SH-SY5Y (cell line): ENCODE data around the gene SHISA6.

ENCODE experiments used
- GATA2 ChIP-seq: IDR thresholded peaks from 2 replicates; pipeline ENCODE4 v1.6.1; 2011; ENCODE audit warnings: mild to moderate bottlenecking, low read depth, low read length
- GATA3 ChIP-seq: IDR thresholded peaks from 2 replicates; pipeline ENCODE4 v1.6.1; 2011; ENCODE audit warnings: low read depth, mild to moderate bottlenecking, low read length, moderate library complexity

The SHISA6 gene

GRCh38 chr17:11384131-11384530 lies 143.1 kb downstream of the SHISA6 start:
- no peak for TF ChIP-seq GATA3
- TF ChIP-seq GATA2, result no peak

- no peak for TF ChIP-seq GATA2
- TF ChIP-seq GATA3, result no peak
Measured at GRCh38 chr17:11387610-11388009, 146.6 kb downstream of the SHISA6 start.

GRCh38 chr17:11388054-11388453 lies 147.0 kb downstream of the SHISA6 start:
- TF ChIP-seq GATA3 (no peak), GATA2 (no peak)

GRCh38 chr17:11389583-11389982 lies 148.6 kb downstream of the SHISA6 start:
- no peak for TF ChIP-seq GATA2

GRCh38 chr17:11391134-11391533 lies 150.1 kb downstream of the SHISA6 start:
- no peak for TF ChIP-seq GATA3
- TF ChIP-seq GATA2, result no peak

- TF ChIP-seq GATA3, result no peak
- TF ChIP-seq GATA2, result no peak
Measured at GRCh38 chr17:11404431-11405276, 163.6 kb downstream of the SHISA6 start.

GRCh38 chr17:11406716-11407115 lies 165.7 kb downstream of the SHISA6 start:
- TF ChIP-seq GATA3 (no peak), GATA2 (no peak)

GRCh38 chr17:11412654-11413053 lies 171.6 kb downstream of the SHISA6 start:
- TF ChIP-seq GATA2 (no peak), GATA3 (no peak)

- TF ChIP-seq GATA2 (no peak), GATA3 (no peak)
Measured at GRCh38 chr17:11418342-11418741, 177.3 kb downstream of the SHISA6 start.

- TF ChIP-seq GATA3, result no peak
- no peak for TF ChIP-seq GATA2
Measured at GRCh38 chr17:11430751-11431150, 189.7 kb downstream of the SHISA6 start.

GRCh38 chr17:11438673-11439072 lies 197.7 kb downstream of the SHISA6 start:
- TF ChIP-seq GATA3 (no peak), GATA2 (no peak)

- TF ChIP-seq GATA3, result no peak
- TF ChIP-seq GATA2, result no peak
Measured at GRCh38 chr17:11441004-11441403, 200.0 kb downstream of the SHISA6 start.

- TF ChIP-seq GATA3, result no peak
- TF ChIP-seq GATA2, result no peak
Measured at GRCh38 chr17:11446316-11446715, 205.3 kb downstream of the SHISA6 start.

GRCh38 chr17:11454096-11454495 lies 213.1 kb downstream of the SHISA6 start:
- no peak for TF ChIP-seq GATA2
- no peak for TF ChIP-seq GATA3

- no peak for TF ChIP-seq GATA2
- no peak for TF ChIP-seq GATA3
Measured at GRCh38 chr17:11458279-11458678, 217.3 kb downstream of the SHISA6 start.
